Frontal cortex (tissue), 4 donors: ENCODE measurements around the gene CHST11. TPM values are rescaled to one million over a fixed set of nuclear protein-coding genes. Genes with fewer than 3 reads are reported as not detected.

Experiments
- DNase-seq, 2 donors: peaks; one replicate each; pipeline ENCODE4 v3.0.0; 2012; ENCODE audit warnings: low spot score in 2 of 2
- FAIRE-seq: peaks from 2 replicates; lab custom pipeline; 2012; peaks lifted over from hg19 to GRCh38; lab: Jason Lieb, UNC
- total RNA-seq: library from RNA; depleted of rRNA; stranded (reverse); fragments of >200 nt; gene quantifications from one replicate; pipeline ENCODE4 v1.2.3, GENCODE V29; 2014
- donor health status: control.
- donor health status: control.
- donor health status: control.

CHST11 gene
- total RNA-seq, 1 donor from 2014 or later = 22.0 TPM

DNA sequence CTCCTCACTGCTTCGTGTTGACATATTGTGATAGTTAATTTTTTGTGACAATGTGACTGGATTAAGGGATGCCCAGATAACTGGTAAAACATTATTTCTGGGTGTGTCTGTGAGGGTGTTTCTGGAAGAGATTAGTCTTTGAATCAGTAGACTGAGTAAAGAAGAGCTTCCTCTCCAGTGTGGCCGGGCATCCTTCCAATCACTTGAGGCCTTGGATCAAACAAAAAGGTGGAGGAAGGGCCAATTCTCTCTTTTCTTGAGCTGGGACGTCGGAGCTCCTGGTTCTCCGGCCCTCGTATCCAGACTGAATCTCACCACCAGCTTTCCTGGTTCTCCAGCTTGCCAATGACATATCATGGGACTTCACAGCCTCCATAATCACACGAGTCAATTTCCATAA lies 240.4 kb downstream of the CHST11 start:
- FAIRE-seq (no peak), DNase-seq (no peak)

- no peak for FAIRE-seq
- DNase-seq = no peak
Observed at GRCh38 chr12:104698871-104699270, 242.1 kb downstream of the CHST11 start.

DNA sequence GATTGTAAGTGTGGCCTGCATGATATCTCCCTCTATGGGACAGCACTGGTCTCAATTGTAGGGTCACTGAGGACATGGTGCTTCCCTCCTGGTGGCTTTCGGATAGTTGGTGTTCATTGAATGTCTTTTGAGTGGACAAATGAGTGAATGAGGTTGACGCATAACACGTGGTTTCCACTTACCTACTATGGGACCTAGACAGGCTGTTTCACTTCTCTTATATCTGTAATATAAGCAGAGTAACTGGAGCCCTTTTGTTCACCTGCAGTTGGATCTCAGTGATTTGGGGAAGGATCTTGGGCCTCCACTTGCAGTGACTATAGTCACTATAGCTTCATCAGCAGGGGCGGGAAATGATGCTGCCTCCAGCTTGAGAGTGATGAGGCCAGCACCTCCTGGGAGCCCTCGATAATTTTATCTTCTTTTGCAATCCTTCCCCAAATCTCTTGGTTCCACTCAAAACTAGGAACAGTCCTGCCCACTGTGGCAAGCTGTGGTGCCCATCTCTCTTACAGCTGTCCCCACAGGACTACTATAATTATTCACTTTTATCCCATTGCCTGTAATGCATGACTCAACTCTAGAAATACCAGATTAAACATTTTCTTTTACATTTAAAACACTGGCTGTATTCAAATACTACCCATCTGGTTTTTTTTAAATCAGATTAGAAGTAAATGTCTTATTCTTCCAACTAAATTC lies 242.9 kb downstream of the CHST11 start:
- no peak for FAIRE-seq

GRCh38 chr12:104700324-104700723 lies 243.6 kb downstream of the CHST11 start:
- FAIRE-seq (no peak), DNase-seq (no peak)

More for the DNA sequence above, 242.9 kb downstream of the CHST11 start:
- no peak for DNase-seq

DNA sequence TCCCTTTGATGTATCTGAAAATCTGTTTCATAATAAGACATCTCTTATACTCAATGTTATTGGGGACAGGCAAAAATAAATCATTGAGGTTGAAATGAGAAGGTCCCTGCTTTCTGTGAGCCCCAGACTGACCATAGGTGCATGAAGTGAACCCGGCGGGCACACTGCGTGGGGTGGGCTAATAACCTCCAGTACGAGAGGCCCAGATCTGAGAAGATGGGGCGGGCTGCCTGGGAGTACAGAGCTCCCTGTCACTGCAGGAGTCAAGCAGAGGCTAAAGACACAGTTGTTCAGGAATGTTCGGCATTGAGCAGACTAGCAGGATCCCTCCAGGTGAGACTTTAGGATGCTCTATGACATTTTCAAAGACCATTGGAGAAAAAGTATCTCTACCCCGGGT lies 244.6 kb downstream of the CHST11 start:
- FAIRE-seq (no peak), DNase-seq (no peak)

- no peak for DNase-seq
- no peak for FAIRE-seq
Observed at GRCh38 chr12:104701756-104702155, 245.0 kb downstream of the CHST11 start.

- FAIRE-seq (no peak), DNase-seq (no peak)
Observed at GRCh38 chr12:104702565-104703139, 245.9 kb downstream of the CHST11 start.

DNA sequence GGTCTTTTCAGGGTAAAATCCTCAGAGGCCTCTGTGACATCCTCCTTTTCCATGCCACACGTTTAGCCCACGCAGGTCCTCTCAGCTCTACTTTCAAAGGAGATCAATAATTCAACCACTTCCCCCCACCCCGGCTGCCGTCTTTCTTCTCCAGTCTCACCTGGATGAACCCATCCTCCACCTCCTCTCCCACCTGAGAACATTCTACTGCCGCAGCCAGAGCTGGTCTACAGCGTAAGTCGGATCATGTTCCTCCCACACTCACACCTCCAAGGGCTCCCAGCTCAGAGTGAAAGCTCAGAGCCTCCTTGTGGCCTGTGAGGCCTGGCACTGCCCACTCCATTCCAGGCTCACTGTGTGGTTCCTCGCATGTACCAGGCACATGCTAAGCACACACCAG lies 246.6 kb downstream of the CHST11 start:
- DNase-seq (no peak), FAIRE-seq (no peak)

- FAIRE-seq = no peak
- no peak for DNase-seq
Observed at GRCh38 chr12:104704224-104704779, 247.6 kb downstream of the CHST11 start.

DNA sequence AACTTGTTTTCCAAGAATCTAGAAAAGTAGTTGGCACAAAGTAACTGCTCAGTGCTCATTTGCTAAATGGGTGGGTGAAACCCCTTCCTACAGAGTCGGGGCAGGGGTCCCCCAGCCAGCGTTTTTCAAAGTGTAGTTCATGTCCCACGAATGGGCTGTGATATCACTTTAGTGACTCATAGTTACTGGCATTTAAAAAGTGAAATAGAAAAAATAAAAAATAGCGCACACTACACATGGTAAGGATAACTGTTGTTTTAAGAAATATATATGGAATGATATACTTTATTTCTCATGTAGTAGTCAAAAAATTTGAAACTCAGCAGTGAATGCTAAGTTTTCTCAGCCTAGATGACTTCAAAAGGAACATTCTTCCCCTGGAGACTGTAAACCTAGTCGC lies 250.4 kb downstream of the CHST11 start:
- no peak for DNase-seq
- no peak for FAIRE-seq

- DNase-seq = no peak
- no peak for FAIRE-seq
Observed at GRCh38 chr12:104707794-104708558, 251.2 kb downstream of the CHST11 start.

- DNase-seq = no peak
Observed at GRCh38 chr12:104708891-104709290, 252.1 kb downstream of the CHST11 start.

GRCh38 chr12:104709692-104710435 lies 253.1 kb downstream of the CHST11 start:
- FAIRE-seq = no peak
- DNase-seq = no peak

More at GRCh38 chr12:104708891-104709290, 252.1 kb downstream of the CHST11 start:
- no peak for FAIRE-seq

DNA sequence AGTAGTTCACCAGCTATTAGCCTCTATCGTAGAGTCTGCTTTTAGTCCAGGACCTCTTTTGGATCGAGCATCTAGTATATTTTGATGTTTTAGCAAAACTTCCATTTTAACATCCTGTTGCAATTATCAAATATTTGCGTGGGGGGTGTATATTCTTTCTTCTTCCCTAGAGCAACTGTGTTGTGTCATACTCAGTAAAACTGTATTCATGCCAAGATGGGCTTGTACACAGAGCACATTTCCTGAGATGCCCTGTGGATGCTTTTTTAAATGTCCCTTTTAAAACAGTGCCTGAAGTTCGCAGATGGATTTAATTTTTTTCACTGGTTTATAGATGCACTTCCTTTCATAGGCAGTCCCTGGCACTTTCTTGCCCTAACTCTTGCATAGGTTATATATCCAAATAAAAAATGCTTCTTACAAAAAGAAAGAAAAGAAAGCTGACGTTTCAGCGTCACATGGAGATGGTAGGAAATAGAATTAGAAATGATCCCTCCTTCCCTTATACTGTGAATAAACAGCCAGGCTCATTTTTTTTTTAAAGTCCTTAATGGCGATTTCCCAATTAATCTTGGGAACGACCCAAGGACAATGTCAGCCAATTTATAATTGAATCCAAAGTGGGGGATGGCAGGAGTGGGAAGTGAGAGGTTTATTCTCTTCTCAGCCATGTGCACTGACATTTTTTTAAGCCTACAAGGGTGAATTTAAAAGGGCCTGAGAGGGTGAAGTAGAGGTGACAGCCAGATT lies 254.4 kb downstream of the CHST11 start:
- DNase-seq (peak in 1 of 2 donors; percentile 24), FAIRE-seq (no peak)

- FAIRE-seq (no peak), DNase-seq (no peak)
Observed at GRCh38 chr12:104712477-104712876, 255.7 kb downstream of the CHST11 start.

- FAIRE-seq = no peak
- no peak for DNase-seq
Observed at GRCh38 chr12:104712968-104713367, 256.2 kb downstream of the CHST11 start.

- no peak for DNase-seq
- no peak for FAIRE-seq
Observed at GRCh38 chr12:104713444-104713843, 256.7 kb downstream of the CHST11 start.

- FAIRE-seq = no peak
- DNase-seq = no peak
Observed at GRCh38 chr12:104714369-104714768, 257.6 kb downstream of the CHST11 start.

GRCh38 chr12:104716172-104716571 lies 259.4 kb downstream of the CHST11 start:
- FAIRE-seq (no peak), DNase-seq (no peak)
